AG10803 (cell line): ENCODE data around the gene OR4K14.
"Not testable (repeated sequence)": the region's sequence is repeated elsewhere in the genome, so short reads cannot be mapped to it uniquely, and the experiment has no call there.

ENCODE experiments used
- DNase-seq: peaks from one replicate; pipeline ENCODE4 v3.0.0; 2010; ENCODE audit warnings: low read depth
- H3K4me3 ChIP-seq: 2 replicates; pipeline ENCODE4 v1.5.1; 2011; ENCODE audit warnings: mild to moderate bottlenecking, low read length, control low read depth
- TF ChIP-seq, protein P1 (sequence below): conservative IDR thresholded peaks from 2 replicates; pipeline ENCODE4 v1.5.1; 2011; ENCODE audit warnings: mild to moderate bottlenecking, low read length, control low read depth, inconsistent platforms

Gene OR4K14

DNA sequence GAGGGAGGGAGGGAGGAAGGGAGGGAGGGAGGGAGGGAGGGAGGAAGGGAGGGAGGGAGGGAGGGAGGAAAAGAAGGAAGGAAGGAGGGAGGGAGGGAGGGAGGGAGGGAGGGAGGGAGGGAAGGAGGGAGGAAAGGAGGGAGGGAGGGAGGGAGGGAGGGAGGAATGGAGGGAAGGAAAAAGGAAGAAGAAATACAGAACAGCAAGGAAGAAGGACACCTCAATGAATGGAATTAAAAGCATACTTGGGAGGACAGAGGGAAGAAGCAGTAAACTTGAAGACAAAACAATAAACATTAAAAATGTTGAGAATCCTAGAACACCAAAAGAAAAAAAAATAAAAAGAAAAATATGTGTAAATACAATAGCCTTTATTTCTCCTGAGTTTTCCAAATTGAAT, 11.0 kb downstream of the OR4K14 start:
- no peak for DNase-seq
- H3K4me3 ChIP-seq = no peak overlapping the region
- TF ChIP-seq, protein P1, sequence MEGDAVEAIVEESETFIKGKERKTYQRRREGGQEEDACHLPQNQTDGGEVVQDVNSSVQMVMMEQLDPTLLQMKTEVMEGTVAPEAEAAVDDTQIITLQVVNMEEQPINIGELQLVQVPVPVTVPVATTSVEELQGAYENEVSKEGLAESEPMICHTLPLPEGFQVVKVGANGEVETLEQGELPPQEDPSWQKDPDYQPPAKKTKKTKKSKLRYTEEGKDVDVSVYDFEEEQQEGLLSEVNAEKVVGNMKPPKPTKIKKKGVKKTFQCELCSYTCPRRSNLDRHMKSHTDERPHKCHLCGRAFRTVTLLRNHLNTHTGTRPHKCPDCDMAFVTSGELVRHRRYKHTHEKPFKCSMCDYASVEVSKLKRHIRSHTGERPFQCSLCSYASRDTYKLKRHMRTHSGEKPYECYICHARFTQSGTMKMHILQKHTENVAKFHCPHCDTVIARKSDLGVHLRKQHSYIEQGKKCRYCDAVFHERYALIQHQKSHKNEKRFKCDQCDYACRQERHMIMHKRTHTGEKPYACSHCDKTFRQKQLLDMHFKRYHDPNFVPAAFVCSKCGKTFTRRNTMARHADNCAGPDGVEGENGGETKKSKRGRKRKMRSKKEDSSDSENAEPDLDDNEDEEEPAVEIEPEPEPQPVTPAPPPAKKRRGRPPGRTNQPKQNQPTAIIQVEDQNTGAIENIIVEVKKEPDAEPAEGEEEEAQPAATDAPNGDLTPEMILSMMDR = no peak

DNA sequence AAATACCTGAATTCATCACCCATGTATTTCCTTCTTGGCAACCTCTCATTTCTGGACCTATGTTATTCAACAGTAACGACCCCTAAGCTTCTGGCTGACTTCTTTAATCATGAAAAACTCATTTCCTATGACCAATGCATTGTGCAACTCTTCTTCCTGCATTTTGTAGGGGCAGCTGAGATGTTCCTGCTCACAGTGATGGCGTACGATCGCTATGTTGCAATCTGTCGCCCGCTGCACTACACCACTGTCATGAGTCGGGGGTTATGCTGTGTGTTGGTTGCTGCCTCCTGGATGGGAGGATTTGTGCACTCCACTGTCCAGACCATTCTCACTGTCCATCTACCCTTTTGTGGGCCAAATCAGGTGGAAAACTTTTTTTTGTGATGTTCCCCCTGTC, 16.8 kb downstream of the OR4K14 start:
- TF ChIP-seq, protein P1 = no peak
- no peak overlapping the region for H3K4me3 ChIP-seq
- no peak for DNase-seq

DNA sequence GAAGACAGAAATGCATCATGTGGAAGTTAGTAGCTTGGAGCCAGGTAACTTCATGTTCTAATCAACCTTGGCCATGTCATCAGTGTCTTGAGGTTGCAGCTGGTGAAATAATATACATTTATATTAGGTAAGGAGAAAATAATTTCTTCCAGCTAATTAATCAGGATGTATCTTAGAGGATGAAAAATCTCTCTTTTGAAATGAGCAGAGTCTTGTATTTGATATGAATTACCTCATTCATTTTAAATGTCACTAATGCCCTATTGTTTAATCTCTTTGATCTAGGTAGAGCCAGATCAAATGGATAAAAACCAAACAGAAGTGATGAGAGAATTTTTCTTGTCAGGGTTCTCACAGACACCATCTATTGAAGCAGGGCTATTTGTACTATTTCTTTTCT, 17.2 kb downstream of the OR4K14 start, which contains the start of gene OR4Q2:
Gene OR4Q2, plus strand, starts transcription at position 301 of the 400 bp plus-strand sequence.
- H3K4me3 ChIP-seq = no peak within 1 kb of the TSS
- TF ChIP-seq, protein P1 = no peak
- no peak for DNase-seq

DNA sequence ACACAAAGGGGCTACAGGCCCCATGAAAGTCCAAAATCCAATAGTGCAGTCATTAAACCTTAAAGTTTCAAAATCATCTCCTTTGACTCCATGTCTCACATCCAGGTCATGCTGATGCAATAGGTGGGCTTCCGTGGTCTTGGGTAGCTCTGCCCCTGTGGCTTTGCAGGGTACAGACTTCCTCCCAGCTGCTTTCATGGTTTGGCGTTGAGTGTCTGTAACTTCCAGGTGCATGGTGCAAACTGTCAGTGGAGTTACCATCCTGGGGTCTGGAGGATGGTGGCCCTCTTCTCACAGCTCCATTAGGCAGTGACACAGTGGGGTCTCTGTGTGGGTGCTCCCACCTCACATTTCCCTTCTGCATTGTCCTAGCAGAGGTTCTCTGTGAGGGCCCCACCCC, 25.7 kb downstream of the OR4K14 start:
- DNase-seq = no peak
- TF ChIP-seq, protein P1 = no peak
- H3K4me3 ChIP-seq = no peak overlapping the region

DNA sequence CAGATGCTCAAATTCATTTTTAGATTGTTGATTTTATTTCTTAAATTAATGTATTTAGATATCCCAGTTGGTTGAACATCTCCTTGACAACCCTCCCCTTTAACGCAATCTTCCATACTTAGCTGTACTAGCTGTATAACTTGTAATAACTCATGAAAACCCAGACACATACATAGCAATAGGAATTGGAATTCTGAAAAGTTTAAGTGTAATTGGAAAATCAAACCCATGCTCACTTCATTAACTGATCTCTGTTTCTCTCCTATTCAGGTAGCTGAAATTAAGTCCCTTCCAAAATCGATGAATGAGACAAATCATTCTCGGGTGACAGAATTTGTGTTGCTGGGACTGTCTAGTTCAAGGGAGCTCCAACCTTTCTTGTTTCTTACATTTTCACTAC, 43.8 kb downstream of the OR4K14 start, which contains the start of gene OR4K15:
Gene OR4K15, plus strand, starts transcription at position 301 of the 400 bp plus-strand sequence. Its CDS starts 0 bp downstream, at position 301.
- TF ChIP-seq, protein P1 = no peak
- H3K4me3 ChIP-seq = no peak within 1 kb of the TSS
- no peak for DNase-seq

DNA sequence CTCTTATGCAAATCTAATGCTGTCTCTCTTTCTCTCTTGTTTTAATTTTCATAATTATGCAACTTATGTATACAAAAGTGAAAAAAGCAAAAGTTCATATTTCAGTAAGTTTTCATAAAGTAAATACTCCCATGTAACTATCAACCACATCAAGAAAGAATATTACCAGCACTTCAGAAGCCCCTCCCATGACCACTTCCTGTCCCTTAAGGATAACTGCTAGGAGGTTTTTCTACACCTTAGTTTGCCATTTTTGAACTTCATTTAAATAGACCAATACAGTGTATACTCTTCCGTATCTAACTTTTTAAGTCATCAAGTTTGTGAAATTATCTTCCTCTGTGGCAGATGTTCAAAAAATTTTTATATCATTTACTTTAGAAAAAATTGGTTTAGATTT, 44.3 kb downstream of the OR4K14 start:
- TF ChIP-seq, protein P1 = no peak

DNA sequence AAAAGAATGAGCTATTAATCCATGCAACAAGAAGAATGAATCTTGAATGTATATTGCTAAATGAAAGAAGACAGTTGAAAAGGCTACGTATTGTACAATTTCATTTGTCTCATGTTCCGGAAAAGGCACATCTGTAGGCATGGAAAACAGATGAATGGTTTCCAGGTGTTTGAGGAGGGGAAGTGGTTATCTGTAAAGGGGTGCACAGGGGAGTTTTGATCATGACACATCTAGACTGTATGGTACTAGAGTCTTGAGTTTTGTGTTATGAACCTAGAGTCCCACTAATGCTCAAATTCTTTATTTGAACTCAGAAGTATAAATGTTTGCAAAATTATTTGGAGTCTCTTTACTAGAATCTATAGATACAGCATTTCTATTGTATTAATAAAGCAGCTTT, 49.4 kb downstream of the OR4K14 start:
- DNase-seq = not testable (repeated sequence)

More for the DNA sequence above, 44.3 kb downstream of the OR4K14 start:
- no peak for DNase-seq
- H3K4me3 ChIP-seq = no peak overlapping the region

More for the DNA sequence above, 49.4 kb downstream of the OR4K14 start:
- H3K4me3 ChIP-seq = not testable (repeated sequence)
